Measurements from ENCODE around the gene SULT4A1.

DNA sequence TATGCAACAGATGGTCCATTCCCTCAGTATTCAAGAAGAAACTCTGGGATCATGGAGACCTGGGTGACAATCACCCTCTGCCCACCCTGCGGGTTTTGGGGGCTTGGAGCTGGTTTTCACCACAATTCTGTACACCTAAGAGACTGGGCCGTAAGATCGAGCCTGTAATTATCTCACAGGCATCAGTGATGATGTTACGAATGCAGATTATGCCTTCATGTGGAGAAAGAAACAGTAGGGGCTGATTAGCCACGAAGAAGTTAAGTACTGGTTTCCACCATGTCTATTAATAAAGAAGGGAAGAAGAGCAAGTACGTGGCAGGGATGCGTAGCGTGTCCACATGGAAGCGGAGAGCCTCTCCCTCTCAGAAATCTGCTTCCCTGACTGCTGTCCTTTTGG lies 44.9 kb downstream of the SULT4A1 start:
- TF ChIP-seq, protein P1, sequence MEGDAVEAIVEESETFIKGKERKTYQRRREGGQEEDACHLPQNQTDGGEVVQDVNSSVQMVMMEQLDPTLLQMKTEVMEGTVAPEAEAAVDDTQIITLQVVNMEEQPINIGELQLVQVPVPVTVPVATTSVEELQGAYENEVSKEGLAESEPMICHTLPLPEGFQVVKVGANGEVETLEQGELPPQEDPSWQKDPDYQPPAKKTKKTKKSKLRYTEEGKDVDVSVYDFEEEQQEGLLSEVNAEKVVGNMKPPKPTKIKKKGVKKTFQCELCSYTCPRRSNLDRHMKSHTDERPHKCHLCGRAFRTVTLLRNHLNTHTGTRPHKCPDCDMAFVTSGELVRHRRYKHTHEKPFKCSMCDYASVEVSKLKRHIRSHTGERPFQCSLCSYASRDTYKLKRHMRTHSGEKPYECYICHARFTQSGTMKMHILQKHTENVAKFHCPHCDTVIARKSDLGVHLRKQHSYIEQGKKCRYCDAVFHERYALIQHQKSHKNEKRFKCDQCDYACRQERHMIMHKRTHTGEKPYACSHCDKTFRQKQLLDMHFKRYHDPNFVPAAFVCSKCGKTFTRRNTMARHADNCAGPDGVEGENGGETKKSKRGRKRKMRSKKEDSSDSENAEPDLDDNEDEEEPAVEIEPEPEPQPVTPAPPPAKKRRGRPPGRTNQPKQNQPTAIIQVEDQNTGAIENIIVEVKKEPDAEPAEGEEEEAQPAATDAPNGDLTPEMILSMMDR (IDR thresholded peaks at IDR 0.05) = no peak
- TF ChIP-seq POLR2AphosphoS5 (IDR thresholded peaks at IDR 0.05) = no peak
